Astrocyte (in vitro differentiated cells and primary cell): ENCODE results near the gene SSX2IP. TPM values are rescaled to one million over a fixed set of nuclear protein-coding genes. Genes with fewer than 3 reads are reported as not detected.

ENCODE experiments used
- DNase-seq: peaks from one replicate; pipeline ENCODE4 v3.0.0-alpha.2; 2010; ENCODE audit warnings: low read depth
- FAIRE-seq: peaks from 2 replicates; lab custom pipeline; 2011; peaks lifted over from hg19 to GRCh38; lab: Jason Lieb, UNC
- H2AFZ ChIP-seq: 2 replicates; pipeline ENCODE4 v1.6.0; 2012; ENCODE audit warnings: low read depth, low read length, inconsistent platforms
- H3K27ac ChIP-seq: 2 replicates; pipeline ENCODE4 v1.5.1; 2011; ENCODE audit warnings: low read depth, low read length, inconsistent platforms
- H3K27me3 ChIP-seq: 2 replicates; pipeline ENCODE4 v1.6.0; 2011; ENCODE audit warnings: low read length, inconsistent platforms; ENCODE audit not compliant: insufficient read depth
- H3K36me3 ChIP-seq: 2 replicates; pipeline ENCODE4 v1.5.1; 2011; ENCODE audit warnings: low read length, inconsistent platforms; ENCODE audit not compliant: insufficient read depth
- H3K4me1 ChIP-seq: 2 replicates; pipeline ENCODE4 v1.5.1; 2011; ENCODE audit warnings: low read length, inconsistent platforms; ENCODE audit not compliant: insufficient read depth
- H3K4me2 ChIP-seq: 2 replicates; pipeline ENCODE4 v1.6.0; 2012; ENCODE audit warnings: low read length, inconsistent platforms
- H3K4me3 ChIP-seq: 2 replicates; pipeline ENCODE4 v1.5.1; 2011; ENCODE audit warnings: low read depth, mild to moderate bottlenecking, low read length, inconsistent platforms; ENCODE audit not compliant: insufficient read depth
- H3K79me2 ChIP-seq: 2 replicates; pipeline ENCODE4 v1.6.0; 2012; ENCODE audit warnings: mild to moderate bottlenecking, low read length, inconsistent platforms; ENCODE audit not compliant: insufficient read depth
- H3K9ac ChIP-seq: 2 replicates; pipeline ENCODE4 v1.6.0; 2012; ENCODE audit warnings: mild to moderate bottlenecking, low read length, inconsistent platforms
- H3K9me3 ChIP-seq: 2 replicates; pipeline ENCODE4 v1.5.1; 2012; ENCODE audit warnings: low read depth, mild to moderate bottlenecking, low read length, inconsistent platforms; ENCODE audit not compliant: insufficient read depth
- H4K20me1 ChIP-seq: 2 replicates; pipeline ENCODE4 v1.6.0; 2012; ENCODE audit warnings: low read length, inconsistent platforms; ENCODE audit not compliant: insufficient read depth
- H3K27ac Mint-ChIP-seq: one replicate; pipeline ENCODE4 v1.8.0; 2021; ENCODE audit warnings: mild to moderate bottlenecking, mixed read lengths; ENCODE audit not compliant: unreplicated experiment
- H3K27me3 Mint-ChIP-seq: one replicate; pipeline ENCODE4 v1.8.0; 2021; ENCODE audit warnings: low read depth, mixed read lengths; ENCODE audit not compliant: unreplicated experiment
- H3K36me3 Mint-ChIP-seq: one replicate; pipeline ENCODE4 v1.8.0; 2021; ENCODE audit warnings: low read depth, mixed read lengths; ENCODE audit not compliant: unreplicated experiment
- H3K4me1 Mint-ChIP-seq: one replicate; pipeline ENCODE4 v1.8.0; 2021; ENCODE audit warnings: low read depth, mixed read lengths; ENCODE audit not compliant: unreplicated experiment
- H3K4me3 Mint-ChIP-seq: one replicate; pipeline ENCODE4 v1.8.0; 2021; ENCODE audit warnings: mild to moderate bottlenecking, moderate library complexity, mixed read lengths; ENCODE audit not compliant: unreplicated experiment
- H3K9me3 Mint-ChIP-seq: one replicate; pipeline ENCODE4 v1.8.0; 2021; ENCODE audit warnings: mild to moderate bottlenecking, mixed read lengths; ENCODE audit not compliant: unreplicated experiment
- CTCF ChIP-seq: IDR thresholded peaks from 2 replicates; pipeline ENCODE4 v1.5.1; 2011; ENCODE audit warnings: low read depth, mild to moderate bottlenecking, inconsistent platforms, low read length, moderate library complexity; ENCODE audit not compliant: insufficient read depth
- EZH2 ChIP-seq: IDR thresholded peaks from 2 replicates; pipeline ENCODE4 v1.6.1; 2012; ENCODE audit warnings: mild to moderate bottlenecking, low read length, inconsistent platforms; ENCODE audit not compliant: insufficient read depth
- total RNA-seq: library from RNA; stranded (reverse); gene quantifications from 2 replicates; pipeline ENCODE4 v1.2.1, GENCODE V29; 2021

The SSX2IP gene
- total RNA-seq, 1 donor from 2014 or later: 13.4 TPM

- H3K9me3 ChIP-seq: no peaks in the 10 kb centered on the region
- no peaks in the 10 kb centered on the region for H4K20me1 ChIP-seq
- TF ChIP-seq EZH2 (no peak), CTCF (no peak)
- Mint-ChIP-seq H3K36me3 (no peaks in the 10 kb centered on the region), H3K27ac (no peak overlapping the region), H3K4me1 (peaks cover 10% of the 10 kb centered on the region), H3K9me3 (no peaks in the 10 kb centered on the region), H3K27me3 (no peaks in the 10 kb centered on the region), H3K4me3 (no peak overlapping the region)
- no peak overlapping the region for H3K9ac ChIP-seq
- FAIRE-seq (no peak), DNase-seq (no peak)
- no peak overlapping the region for H3K27ac ChIP-seq
- H3K27me3 ChIP-seq: no peaks in the 10 kb centered on the region
- no peaks in the 10 kb centered on the region for H3K36me3 ChIP-seq
- no peak overlapping the region for H3K4me3 ChIP-seq
- H2AFZ ChIP-seq: no peak overlapping the region
- peaks cover 15% of the 10 kb centered on the region for H3K4me1 ChIP-seq
- H3K4me2 ChIP-seq: no peak overlapping the region
- H3K79me2 ChIP-seq: no peaks in the 10 kb centered on the region
Observed at GRCh38 chr1:84715342-84716019, 25.2 kb upstream of the SSX2IP start.

- Mint-ChIP-seq H3K36me3 (no peaks in the 10 kb centered on the region), H3K4me1 (peaks cover 7% of the 10 kb centered on the region), H3K27ac (peak overlapping the region; percentile 9), H3K27me3 (no peaks in the 10 kb centered on the region), H3K9me3 (no peaks in the 10 kb centered on the region), H3K4me3 (no peak overlapping the region)
- no peaks in the 10 kb centered on the region for H3K36me3 ChIP-seq
- peaks cover 12% of the 10 kb centered on the region for H3K4me1 ChIP-seq
- H3K9me3 ChIP-seq: no peaks in the 10 kb centered on the region
- H4K20me1 ChIP-seq: no peaks in the 10 kb centered on the region
- no peak overlapping the region for H3K9ac ChIP-seq
- H3K27ac ChIP-seq: no peak overlapping the region
- peak overlapping the region; percentile 45 for H2AFZ ChIP-seq
- peak overlapping the region; percentile 6 for H3K4me2 ChIP-seq
- DNase-seq: peak; percentile 83
- FAIRE-seq: peak; percentile 66
- H3K4me3 ChIP-seq: no peak overlapping the region
- TF ChIP-seq CTCF (no peak), EZH2 (no peak)
- no peaks in the 10 kb centered on the region for H3K27me3 ChIP-seq
- H3K79me2 ChIP-seq: no peaks in the 10 kb centered on the region
Observed at GRCh38 chr1:84712276-84712874, 22.1 kb upstream of the SSX2IP start.

GRCh38 chr1:84711869-84712268, 21.6 kb upstream of the SSX2IP start:
- Histone ChIP-seq H3K4me2 (no peak overlapping the region), H3K27ac (no peak overlapping the region)
- H3K27ac Mint-ChIP-seq: no peak overlapping the region

More at GRCh38 chr1:84711869-84712268, 21.6 kb upstream of the SSX2IP start:
- TF ChIP-seq EZH2: no peak
- TF ChIP-seq CTCF: no peak
- Histone ChIP-seq H3K9ac (no peak overlapping the region), H3K4me3 (no peak overlapping the region), H3K9me3 (no peaks in the 10 kb centered on the region), H3K36me3 (no peaks in the 10 kb centered on the region), H2AFZ (peak overlapping the region; percentile 45), H4K20me1 (no peaks in the 10 kb centered on the region), H3K27me3 (no peaks in the 10 kb centered on the region), H3K79me2 (no peaks in the 10 kb centered on the region), H3K4me1 (peaks cover 12% of the 10 kb centered on the region)
- H3K36me3 Mint-ChIP-seq: no peaks in the 10 kb centered on the region
- FAIRE-seq: no peak
- no peaks in the 10 kb centered on the region for H3K9me3 Mint-ChIP-seq
- DNase-seq: no peak
- H3K27me3 Mint-ChIP-seq: no peaks in the 10 kb centered on the region
- H3K4me1 Mint-ChIP-seq: peaks cover 7% of the 10 kb centered on the region
- no peak overlapping the region for H3K4me3 Mint-ChIP-seq
